Pons (tissue), 1 donor: ENCODE measurements around the gene FXYD5.
"Not testable (repeated sequence)": the region's sequence is repeated elsewhere in the genome, so short reads cannot be mapped to it uniquely, and the experiment has no call there.

ENCODE experiments used
- DNase-seq: peaks from one replicate; pipeline ENCODE4 v3.0.0-alpha.2; 2016; ENCODE audit warnings: low spot score

FXYD5 gene

GRCh38 chr19:35177377-35178274, 23.1 kb downstream of the FXYD5 start:
- no peak for DNase-seq

- DNase-seq = no peak
Observed at GRCh38 chr19:35178701-35179100, 24.2 kb downstream of the FXYD5 start.

GRCh38 chr19:35179830-35180229, 25.3 kb downstream of the FXYD5 start:
- no peak for DNase-seq

GRCh38 chr19:35181387-35181786, 26.9 kb downstream of the FXYD5 start:
- DNase-seq = no peak

- DNase-seq = no peak
Observed at GRCh38 chr19:35184267-35184666, 29.7 kb downstream of the FXYD5 start.

GRCh38 chr19:35184884-35185283, 30.3 kb downstream of the FXYD5 start:
- DNase-seq = no peak

GRCh38 chr19:35194012-35194984, 39.8 kb downstream of the FXYD5 start:
- no peak for DNase-seq

- no peak for DNase-seq
Observed at GRCh38 chr19:35195830-35196229, 41.3 kb downstream of the FXYD5 start.

GRCh38 chr19:35196861-35197260, 42.3 kb downstream of the FXYD5 start:
- DNase-seq = not testable (repeated sequence)

- DNase-seq = no peak
Observed at GRCh38 chr19:35199481-35199880, 44.9 kb downstream of the FXYD5 start.

- no peak for DNase-seq
Observed at GRCh38 chr19:35202722-35203688, 48.5 kb downstream of the FXYD5 start.

- DNase-seq = peak; percentile 59
Observed at GRCh38 chr19:35204799-35205732, 50.5 kb downstream of the FXYD5 start.

GRCh38 chr19:35205733-35206323, 51.3 kb downstream of the FXYD5 start:
- DNase-seq = no peak

GRCh38 chr19:35206379-35206778, 51.8 kb downstream of the FXYD5 start:
- no peak for DNase-seq

- no peak for DNase-seq
Observed at GRCh38 chr19:35206855-35207254, 52.3 kb downstream of the FXYD5 start.

- no peak for DNase-seq
Observed at GRCh38 chr19:35207391-35207871, 52.9 kb downstream of the FXYD5 start.

GRCh38 chr19:35208121-35208520, 53.6 kb downstream of the FXYD5 start:
- DNase-seq = no peak

GRCh38 chr19:35209646-35210045, 55.1 kb downstream of the FXYD5 start:
- DNase-seq = no peak

GRCh38 chr19:35211545-35212230, 57.2 kb downstream of the FXYD5 start:
- DNase-seq = peak; percentile 36
